CD4-positive, alpha-beta T cell treated with Interleukin-10 for 1 hour (primary cell): ENCODE results near the gene GIMAP8.

Source experiments
- DNase-seq: peaks from one replicate; pipeline ENCODE4 v3.0.0-alpha.2; 2020

GIMAP8 gene

DNA sequence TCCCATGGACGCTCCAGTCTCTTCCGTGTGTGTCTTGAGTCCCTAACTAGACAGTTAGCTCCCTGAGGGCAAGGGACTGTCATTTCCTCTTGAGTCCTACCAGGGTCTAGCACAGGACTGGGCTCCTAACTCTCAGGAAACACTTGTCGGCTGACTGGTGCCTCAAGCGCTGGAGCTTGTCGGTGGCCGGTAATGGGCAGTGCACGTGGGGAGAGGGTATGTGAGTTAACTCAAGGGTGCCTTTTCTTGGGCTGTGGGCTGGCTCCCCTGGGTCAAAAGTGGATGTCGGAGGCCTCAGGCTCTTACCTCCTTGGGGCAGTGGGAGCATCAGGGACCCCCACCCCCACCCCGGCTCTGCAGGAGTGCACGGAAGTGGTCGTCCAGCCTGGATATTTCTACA lies 38.4 kb upstream of the GIMAP8 start:
- no peak for DNase-seq

- no peak for DNase-seq
These were observed 37.6 kb upstream of the GIMAP8 start for GRCh38 chr7:150412518-150413488.

GRCh38 chr7:150413640-150414081 lies 36.8 kb upstream of the GIMAP8 start:
- DNase-seq, result no peak

- DNase-seq, result no peak
These were observed 35.0 kb upstream of the GIMAP8 start for GRCh38 chr7:150415161-150416153.

GRCh38 chr7:150417239-150417638 lies 33.2 kb upstream of the GIMAP8 start:
- DNase-seq, result no peak

DNA sequence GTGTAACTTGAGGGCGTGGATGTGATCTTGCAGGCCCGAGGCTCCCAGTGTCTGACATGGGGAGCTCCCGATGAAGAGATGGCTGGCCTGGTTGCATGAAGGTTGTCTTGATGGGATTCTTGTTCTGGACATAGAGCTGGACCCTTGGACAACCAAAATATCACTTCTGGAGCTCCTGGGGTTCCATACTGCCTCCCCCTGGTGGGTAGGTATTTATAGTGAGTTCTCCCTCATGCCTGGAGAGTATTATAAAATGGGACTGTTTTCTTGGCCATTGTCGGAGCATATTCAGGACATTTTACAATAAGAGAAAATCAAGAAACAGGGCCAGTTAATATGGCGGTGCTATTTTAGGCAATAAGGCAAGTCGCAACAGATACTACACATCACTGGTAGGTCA lies 32.6 kb upstream of the GIMAP8 start:
- no peak for DNase-seq

GRCh38 chr7:150420242-150420641 lies 30.2 kb upstream of the GIMAP8 start:
- no peak for DNase-seq

DNA sequence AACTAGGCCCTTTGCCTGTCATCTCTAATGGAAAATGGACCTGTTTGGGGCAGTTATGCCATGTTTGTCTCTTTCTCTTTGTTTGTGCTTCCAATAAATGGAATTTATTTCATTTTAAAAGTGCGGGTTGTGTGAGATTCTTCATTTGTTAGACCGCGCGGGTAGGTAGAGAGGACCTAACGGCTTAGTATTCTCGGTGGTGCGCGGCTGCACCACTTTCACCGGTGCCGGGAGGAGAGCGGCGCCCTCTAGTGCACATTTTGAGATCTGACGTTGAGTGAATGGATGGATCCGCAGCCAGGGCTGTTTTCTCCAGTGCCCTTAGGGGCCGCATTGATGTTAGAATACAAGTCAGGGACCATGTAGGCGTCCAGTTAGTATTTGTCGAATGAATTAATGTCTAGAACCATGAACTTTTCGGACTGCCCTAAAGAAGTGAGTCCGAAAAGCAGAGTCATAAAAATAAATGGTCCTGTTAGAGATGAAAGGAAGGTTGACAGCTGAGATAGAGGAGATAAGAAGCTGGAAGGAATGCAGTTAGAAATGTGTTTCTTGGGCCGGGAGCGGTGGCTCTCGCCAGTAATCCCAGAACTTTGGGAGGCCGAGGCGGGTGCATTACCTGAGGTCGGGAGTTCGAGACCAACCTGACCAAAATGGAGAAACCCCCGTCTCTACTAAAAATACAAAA lies 29.3 kb upstream of the GIMAP8 start:
- DNase-seq, result peak; percentile 89

DNA sequence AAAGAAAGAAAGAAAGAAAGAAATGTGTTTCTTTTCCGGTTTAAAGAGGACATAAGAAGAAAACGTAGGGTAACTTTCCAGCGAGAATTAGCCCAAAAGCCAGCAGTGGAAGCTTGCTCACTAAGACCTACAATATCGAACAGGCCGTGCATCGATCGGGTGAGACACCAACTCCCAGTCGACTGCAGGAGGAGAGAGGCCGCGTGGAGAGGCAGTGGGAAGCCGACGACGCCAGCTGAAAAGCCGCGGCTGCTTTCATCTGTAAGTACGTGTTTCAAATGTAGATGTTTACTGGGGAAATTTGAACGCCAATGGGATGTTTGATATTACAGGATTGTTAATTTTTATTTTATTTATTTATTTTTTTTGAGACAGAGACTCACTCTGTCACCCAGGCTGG lies 28.6 kb upstream of the GIMAP8 start:
- DNase-seq, result no peak

GRCh38 chr7:150425670-150426069 lies 24.8 kb upstream of the GIMAP8 start:
- DNase-seq, result no peak

DNA sequence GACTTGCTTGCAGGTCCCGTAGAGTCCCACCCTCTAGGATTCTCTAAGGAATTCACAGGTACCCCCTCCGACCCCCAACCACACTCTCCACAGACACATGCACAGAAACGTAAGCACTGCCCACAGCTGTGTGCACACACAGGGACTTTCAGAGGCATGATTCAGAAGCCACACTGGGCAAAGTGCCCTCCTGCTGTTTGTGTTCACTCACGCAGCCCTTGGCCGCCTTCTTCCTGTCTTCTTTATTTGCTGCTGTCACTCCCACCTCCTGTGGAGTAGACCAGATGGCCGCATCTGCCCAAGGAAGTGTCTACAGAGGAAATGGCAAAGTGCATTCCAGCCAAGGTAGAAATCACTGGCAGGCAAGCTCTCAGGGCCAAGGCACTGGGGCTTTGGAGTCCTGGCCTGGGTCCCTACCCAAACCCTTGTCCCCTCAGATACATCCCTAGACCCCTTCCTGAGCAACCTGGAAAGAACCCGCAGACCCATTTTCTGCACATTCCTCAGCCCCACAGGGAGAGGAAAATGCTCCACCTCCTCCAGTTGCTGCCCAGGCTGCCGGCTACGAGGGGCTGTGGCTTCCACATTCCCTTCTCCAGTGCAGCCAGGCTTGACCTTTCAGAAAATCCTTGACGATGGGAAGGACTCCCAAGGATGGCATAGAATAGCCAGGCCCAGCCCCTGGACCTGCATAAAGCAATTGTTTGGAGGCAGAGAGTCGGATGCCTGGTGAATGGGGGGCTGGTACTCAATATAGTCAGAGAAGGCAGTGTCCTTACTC lies 21.6 kb upstream of the GIMAP8 start:
- DNase-seq, result no peak

DNA sequence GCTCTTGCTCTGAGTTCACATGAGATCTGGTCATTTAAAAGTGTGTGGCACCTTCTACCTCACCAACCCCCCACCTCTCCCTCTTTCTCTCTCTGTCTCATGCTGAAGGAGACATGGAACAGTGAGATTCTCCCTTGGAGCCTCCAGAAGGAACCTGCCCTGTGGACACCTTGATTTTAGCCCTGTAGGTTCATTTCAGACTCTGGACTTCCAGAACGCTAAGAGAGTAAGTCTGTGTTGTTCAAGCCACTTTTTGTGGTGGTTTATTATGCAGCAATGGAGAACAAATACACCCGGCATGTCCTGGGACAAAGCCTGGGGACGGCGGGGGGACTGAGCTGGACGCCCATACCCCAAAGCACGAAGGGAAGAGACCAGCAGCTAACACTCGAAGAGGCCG lies 20.7 kb upstream of the GIMAP8 start:
- no peak for DNase-seq

- no peak for DNase-seq
These were observed 19.9 kb upstream of the GIMAP8 start for GRCh38 chr7:150430465-150431085.

GRCh38 chr7:150431839-150432658 lies 18.4 kb upstream of the GIMAP8 start:
- no peak for DNase-seq

DNA sequence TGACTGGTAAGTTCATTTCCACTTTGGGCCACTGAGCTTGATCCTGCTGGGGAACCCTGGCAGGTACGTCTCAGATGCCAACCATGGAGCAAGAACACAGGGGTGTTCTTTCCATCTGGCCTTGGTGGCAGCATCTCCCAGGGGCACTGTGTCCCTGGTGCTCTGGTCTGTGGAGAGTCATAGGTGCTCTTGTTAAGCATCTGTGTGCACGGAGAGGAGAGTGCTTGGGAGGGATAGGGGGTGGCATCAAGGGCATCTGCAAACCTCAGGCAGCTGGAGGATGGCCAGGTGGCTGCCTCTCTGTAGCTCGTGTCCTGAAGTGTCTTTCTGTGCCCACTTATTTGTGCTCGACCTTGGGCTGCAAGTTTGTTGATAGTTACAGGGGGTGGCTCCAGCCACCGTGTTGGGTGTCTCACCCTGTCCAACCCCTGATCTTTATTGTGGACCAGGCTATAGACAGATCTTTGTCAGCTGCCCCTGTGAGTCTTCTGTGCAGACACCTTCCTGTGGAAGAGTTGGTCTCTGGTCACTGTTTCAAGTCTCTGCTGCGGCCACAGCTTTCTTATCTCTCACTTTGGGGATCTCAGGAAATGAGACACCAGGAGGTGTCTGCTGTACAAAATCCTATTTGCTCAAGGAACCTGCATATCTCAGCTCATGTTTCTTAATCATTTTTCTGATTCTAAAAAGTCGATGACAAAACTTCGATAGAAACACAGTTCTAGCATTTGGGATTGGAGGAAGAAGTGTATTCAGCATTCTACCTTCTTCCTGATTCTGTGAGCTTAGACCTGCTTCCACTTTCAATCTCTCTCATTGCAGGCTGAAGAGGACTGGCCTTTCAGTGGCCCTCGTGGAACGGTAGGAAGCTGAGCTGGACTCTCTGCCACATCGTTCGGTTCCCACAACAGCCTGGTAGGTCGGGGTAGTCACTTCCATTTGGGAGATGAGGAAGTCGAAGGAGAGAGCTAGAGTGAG lies 17.2 kb upstream of the GIMAP8 start:
- no peak for DNase-seq

- DNase-seq, result no peak
These were observed 16.2 kb upstream of the GIMAP8 start for GRCh38 chr7:150434240-150434639.

DNA sequence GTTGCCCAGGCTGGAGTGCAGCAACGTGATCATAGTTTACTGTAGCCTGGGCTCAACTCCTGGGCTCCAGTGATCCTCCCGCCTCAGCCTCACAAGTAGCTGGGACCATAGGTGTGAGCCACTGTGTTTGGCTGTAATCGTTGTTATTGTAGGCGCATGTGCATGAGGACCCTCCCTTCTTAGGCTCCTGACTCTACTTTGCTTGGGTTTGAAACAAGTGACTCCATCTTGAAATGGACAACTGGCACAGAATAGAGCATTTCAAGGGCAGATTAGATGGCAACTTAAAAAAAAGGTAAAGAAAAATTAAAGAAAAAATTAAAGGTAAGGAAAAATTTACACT lies 15.4 kb upstream of the GIMAP8 start:
- no peak for DNase-seq

DNA sequence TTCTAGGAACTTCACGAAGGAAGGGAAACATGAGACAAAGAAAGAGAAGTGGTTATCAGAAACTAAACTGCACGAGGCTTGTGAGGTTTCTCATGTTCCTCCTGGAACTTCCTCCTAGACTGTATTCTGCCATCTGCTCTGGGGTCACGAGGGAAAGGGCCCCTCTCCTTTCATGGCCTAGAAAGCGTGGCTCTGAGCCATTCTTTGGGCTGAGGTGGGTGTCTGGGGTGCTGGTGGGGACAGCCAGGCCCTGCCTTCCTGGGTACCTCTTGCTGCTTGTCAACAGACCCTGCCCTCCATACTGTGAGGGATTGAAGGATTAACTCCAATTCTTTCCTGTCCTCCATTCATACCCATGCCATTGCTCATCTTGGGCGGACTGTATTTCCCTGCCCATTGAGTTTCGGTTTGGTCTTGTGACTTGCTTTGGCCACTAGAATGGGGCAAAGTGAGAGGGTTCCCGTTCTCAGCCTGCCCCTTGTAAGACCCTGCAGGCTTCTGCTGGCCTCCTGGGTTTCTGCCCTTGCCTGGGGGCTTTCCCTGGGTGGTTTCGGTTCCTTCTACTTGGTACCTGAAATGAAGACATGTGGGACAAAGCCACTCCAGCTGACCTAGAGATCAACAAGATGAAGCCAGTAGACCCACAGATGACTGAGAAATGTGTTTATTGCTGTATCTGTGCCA lies 14.9 kb upstream of the GIMAP8 start:
- DNase-seq, result no peak

DNA sequence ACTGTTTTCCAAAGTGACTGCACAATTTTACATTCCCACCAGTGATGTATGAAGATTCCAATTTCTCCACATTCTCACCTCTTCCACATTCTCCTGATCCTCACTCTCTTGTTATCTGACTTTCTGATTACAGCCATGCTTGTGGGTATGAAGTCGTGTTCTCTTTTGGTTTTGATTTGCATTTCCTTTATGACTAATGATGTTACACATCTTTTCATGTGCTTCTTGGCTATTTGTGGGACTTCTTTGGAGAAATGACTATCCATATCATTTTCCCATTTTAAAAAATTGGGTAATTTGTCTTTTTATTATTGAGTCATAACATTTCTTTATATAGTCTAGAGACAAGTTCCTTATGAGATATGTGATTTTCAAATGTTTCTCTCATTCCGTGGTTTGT lies 10.5 kb upstream of the GIMAP8 start:
- no peak for DNase-seq
